IMR-90 (cell line): Measurements from ENCODE around the gene CGNL1. TPM values are rescaled to one million over a fixed set of nuclear protein-coding genes. Genes with fewer than 3 reads are reported as not detected.

Source experiments
- ATAC-seq: fragments of 200-7000 bp; cut with Tn5 transposase; 2 replicates; pipeline ENCODE4 v1.9.1; 2020; ENCODE audit warnings: low read depth, mild to moderate bottlenecking, moderate library complexity
- BruUV-seq: library from RNA; stranded (reverse); fragments of 400-500 nt; replicated peaks from 2 replicates; lab custom pipeline; 2021; lab: Mats Ljungman, UMichigan
- CTCF ChIA-PET: fragments of 300-600 bp; formaldehyde crosslinking; extraction: SDS; loops from one replicate; lab custom pipeline; 2021; ENCODE audit warnings: antibody characterized with exemption; lab: Yijun Ruan, JAX
- POLR2A ChIA-PET: fragments of 300-600 bp; sonication (Branson Sonifier 250); formaldehyde crosslinking; loops from one replicate; lab custom pipeline; 2022; ENCODE audit warnings: antibody characterized with exemption; ENCODE audit not compliant: unreplicated experiment; lab: Charles Lee
- DNase-seq: peaks from one replicate; pipeline ENCODE4 v3.0.0; 2013
- H2AFZ ChIP-seq: replicated peaks from 2 replicates; pipeline ENCODE3; 2013; ENCODE audit warnings: low read length, mild to moderate bottlenecking; ENCODE audit not compliant: poor library complexity
- H2AK5ac ChIP-seq: 2 replicates; pipeline ENCODE4 v1.6.1; 2013; ENCODE audit warnings: low read depth, low read length, inconsistent platforms
- H2AK9ac ChIP-seq: replicated peaks from 2 replicates; pipeline ENCODE3; 2013; ENCODE audit warnings: mild to moderate bottlenecking, low read depth, low read length, moderate library complexity; ENCODE audit not compliant: poor library complexity
- H2BK120ac ChIP-seq: 2 replicates; pipeline ENCODE4 v1.6.1; 2013; ENCODE audit warnings: low read depth, low read length, inconsistent platforms
- H2BK15ac ChIP-seq: 3 replicates; pipeline ENCODE4 v1.6.1; 2013; ENCODE audit warnings: low read depth, low read length, inconsistent platforms
- H2BK20ac ChIP-seq: 2 replicates; pipeline ENCODE4 v1.6.1; 2013; ENCODE audit warnings: low read depth, mild to moderate bottlenecking, inconsistent platforms, low read length, moderate library complexity
- H2BK5ac ChIP-seq: 2 replicates; pipeline ENCODE4 v1.6.1; 2013; ENCODE audit warnings: mild to moderate bottlenecking, low read depth, low read length, inconsistent platforms; ENCODE audit not compliant: poor library complexity, severe bottlenecking
- H3K14ac ChIP-seq: replicated peaks from 2 replicates; pipeline ENCODE4 v1.6.1; 2013; ENCODE audit warnings: low read depth, low read length, inconsistent platforms
- H3K18ac ChIP-seq: 2 replicates; pipeline ENCODE4 v1.6.1; 2013; ENCODE audit warnings: low read depth, low read length, control low read depth
- H3K23ac ChIP-seq: 2 replicates; pipeline ENCODE4 v1.6.1; 2013; ENCODE audit warnings: low read depth, low read length, inconsistent platforms
- H3K27ac ChIP-seq: 2 replicates; pipeline ENCODE4 v1.5.1; 2013; ENCODE audit warnings: mild to moderate bottlenecking, control low read depth, low read length; ENCODE audit not compliant: insufficient read depth
- H3K27me3 ChIP-seq: 2 replicates; pipeline ENCODE4 v1.6.1; 2013; ENCODE audit warnings: low read length; ENCODE audit not compliant: control insufficient read depth, insufficient read depth
- H3K36me3 ChIP-seq: 2 replicates; pipeline ENCODE4 v1.6.1; 2013; ENCODE audit warnings: low read length, mixed read lengths; ENCODE audit not compliant: control insufficient read depth, insufficient read depth
- H3K4ac ChIP-seq: 2 replicates; pipeline ENCODE4 v1.6.1; 2013; ENCODE audit warnings: low read depth, low read length, inconsistent platforms
- H3K4me1 ChIP-seq: 2 replicates; pipeline ENCODE4 v1.6.1; 2013; ENCODE audit warnings: low read length, mixed read lengths; ENCODE audit not compliant: control insufficient read depth, insufficient read depth
- H3K4me2 ChIP-seq: 2 replicates; pipeline ENCODE4 v1.6.1; 2013; ENCODE audit warnings: low read depth, mild to moderate bottlenecking, control low read depth, low read length, moderate library complexity
- H3K4me3 ChIP-seq: 2 replicates; pipeline ENCODE4 v1.5.1; 2013; ENCODE audit warnings: low read depth, mild to moderate bottlenecking, control low read depth, low read length, moderate library complexity; ENCODE audit not compliant: insufficient read depth
- H3K56ac ChIP-seq: 2 replicates; pipeline ENCODE4 v1.6.1; 2013; ENCODE audit warnings: low read length, inconsistent platforms; ENCODE audit not compliant: insufficient read depth; ENCODE audit errors: extremely low read depth
- H3K79me1 ChIP-seq, 2 experiments: 2 replicates each; pipeline ENCODE4 v1.6.1; 2013; ENCODE audit warnings: low read length in 2 of 2, inconsistent platforms in 1 of 2, low read depth in 1 of 2
- H3K9ac ChIP-seq: 2 replicates; pipeline ENCODE4 v1.6.1; 2013; ENCODE audit warnings: low read depth, low read length, control low read depth
- H3K9me1 ChIP-seq: 2 replicates; pipeline ENCODE4 v1.6.1; 2013; ENCODE audit warnings: low read length, inconsistent platforms; ENCODE audit not compliant: insufficient read depth
- H3K9me3 ChIP-seq: 2 replicates; pipeline ENCODE4 v1.6.1; 2013; ENCODE audit warnings: low read length; ENCODE audit not compliant: control insufficient read depth, insufficient read depth
- H4K20me1 ChIP-seq: 2 replicates; pipeline ENCODE4 v1.6.1; 2013; ENCODE audit warnings: low read length, inconsistent platforms; ENCODE audit not compliant: insufficient read depth
- H4K5ac ChIP-seq: 2 replicates; pipeline ENCODE4 v1.6.1; 2013; ENCODE audit warnings: mild to moderate bottlenecking, low read depth, low read length, control low read depth
- H4K8ac ChIP-seq, 2 experiments: 2 replicates each; pipeline ENCODE4 v1.6.1; 2013; ENCODE audit warnings: low read depth in 2 of 2, low read length in 2 of 2, control low read depth in 1 of 2, inconsistent platforms in 1 of 2
- H4K91ac ChIP-seq: 2 replicates; pipeline ENCODE4 v1.6.1; 2013; ENCODE audit warnings: low read depth, low read length, inconsistent platforms; ENCODE audit not compliant: insufficient read depth
- CHD1 ChIP-seq: IDR thresholded peaks from 2 replicates; pipeline ENCODE4 v1.6.1; 2012; ENCODE audit warnings: low read depth, low read length, improper control_type of control experiment
- FOS ChIP-seq: fragments of 150-350 bp; IDR thresholded peaks from 2 replicates; pipeline ENCODE4 v1.6.1; 2016; ENCODE audit warnings: low read depth, low read length
- POLR2A ChIP-seq: IDR thresholded peaks from 2 replicates; pipeline ENCODE4 v1.6.1; 2012; ENCODE audit warnings: mild to moderate bottlenecking, low read depth, low read length
- RAD21 ChIP-seq: IDR thresholded peaks from 2 replicates; pipeline ENCODE4 v1.6.1; 2012; ENCODE audit warnings: low read length, improper control_type of control experiment
- SMC3 ChIP-seq: fragments of 150-350 bp; IDR thresholded peaks from 2 replicates; pipeline ENCODE4 v1.6.1; 2016; ENCODE audit warnings: low read depth, mild to moderate bottlenecking, antibody characterized with exemption, low read length, moderate library complexity
- WGBS, 2 experiments: methylation state at CpG; one replicate each; pipeline versions ENCODE4 v1.1.5 to v1.1.7; 2013; ENCODE audit warnings: missing lambda C conversion rate in 2 of 2; ENCODE audit not compliant: insufficient read length in 1 of 2; ENCODE audit errors: extremely low coverage in 2 of 2; 5-methylcytosine and 5-hydroxymethylcytosine counted together
- dilution Hi-C: fragments of 300-500 bp; cut with HindIII; formaldehyde crosslinking; loops from one replicate; pipeline ENCODE4 v1.14.3; 2018; ENCODE audit warnings: low sequenced_read_pairs; ENCODE audit not compliant: unreplicated experiment
- in situ Hi-C: fragments of 300-500 bp; cut with MboI; formaldehyde crosslinking; loops from 3 replicates; pipeline ENCODE4 v1.14.3; 2019; ENCODE audit warnings: low sequenced_read_pairs, inconsistent platforms, mixed read lengths
- intact Hi-C: fragments of 100-400 bp; cut with micrococcal nuclease; formaldehyde crosslinking; loops from 2 replicates; pipeline ENCODE4 v1.10.0; 2022
- polyA plus RNA-seq, 3 experiments: library from polyadenylated mRNA; depleted of rRNA; stranded (reverse); fragments of >200 nt; gene quantifications; 2 replicates each; pipeline ENCODE4 v1.2.3, GENCODE V29; 2012; ENCODE audit warnings: low replicate concordance in 1 of 3
- total RNA-seq: library from RNA; depleted of rRNA; stranded (reverse); fragments of >200 nt; gene quantifications from 2 replicates; pipeline ENCODE4 v1.2.3, GENCODE V29; 2012
- TF ChIP-seq, protein P1 (sequence below): fragments of 150-350 bp; IDR thresholded peaks from 2 replicates; pipeline ENCODE4 v1.6.1; 2016; ENCODE audit warnings: low read depth, mild to moderate bottlenecking, low read length, moderate library complexity, borderline replicate concordance
- TF ChIP-seq, protein P2 (sequence below): fragments of 150-350 bp; IDR thresholded peaks from 2 replicates; pipeline ENCODE4 v1.6.1; 2017; ENCODE audit warnings: mild to moderate bottlenecking, antibody characterized with exemption, low read length, low read depth

Gene CGNL1
- total and polyA plus RNA-seq, 2 of the 4 experiments (the other 2 are of a cell fraction) = 0.07 to 0.18 TPM

DNA sequence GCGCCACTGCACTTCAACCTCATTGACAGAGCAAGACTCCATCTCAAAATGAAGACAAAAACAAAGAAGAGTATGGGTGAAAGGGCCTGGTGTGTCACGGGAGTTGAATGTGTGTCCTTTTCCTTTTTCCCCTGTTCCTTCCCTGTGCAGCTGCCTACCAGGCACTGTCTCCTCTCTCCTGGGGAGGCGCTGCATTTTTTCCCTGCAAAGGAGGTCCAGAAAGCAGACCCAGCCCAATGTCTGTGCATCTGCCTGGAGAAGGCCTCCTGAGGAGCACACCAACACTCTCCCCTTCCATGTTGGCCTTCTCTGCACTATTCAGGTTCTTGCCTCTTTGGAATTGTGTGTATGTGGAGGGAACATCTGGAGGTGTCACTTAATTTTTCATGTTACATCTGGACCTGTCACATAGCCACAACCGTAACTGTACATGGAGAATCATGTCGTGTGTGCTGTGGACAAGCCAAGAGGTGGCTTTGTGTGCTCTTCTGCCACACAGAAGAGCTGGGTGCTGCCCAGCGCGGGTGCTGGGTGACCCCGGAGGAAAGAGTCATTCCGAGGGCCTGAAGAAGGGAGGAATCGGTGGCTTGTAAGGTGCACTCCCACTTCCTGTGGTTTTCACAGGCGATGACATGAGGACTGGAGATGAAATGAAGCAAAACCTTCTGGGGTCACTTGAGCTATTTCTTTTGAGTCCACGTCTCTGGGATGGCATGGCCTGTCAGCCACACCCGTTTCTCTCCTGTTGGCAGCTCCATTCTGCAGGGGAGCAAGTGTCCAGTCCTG, 46.5 kb upstream of the CGNL1 start:
- Histone ChIP-seq H3K9me1 (peaks cover 12% of the 10 kb centered on the region), H3K4ac (peak overlapping the region; percentile 33), H3K4me1 (peaks cover 7% of the 10 kb centered on the region), H2BK5ac (no peak overlapping the region), H3K9ac (no peak overlapping the region), H3K79me1 (no peaks in the 10 kb centered on the region), H3K27ac (no peak overlapping the region), H4K20me1 (no peaks in the 10 kb centered on the region), H2BK20ac (peak overlapping the region; percentile 57; the same call in 1 of the 2 replicates), H2BK15ac (peak overlapping the region; percentile 60; the same call in 2 of the 3 replicates), H3K4me3 (no peak overlapping the region), H3K9me3 (no peaks in the 10 kb centered on the region), H4K91ac (peak overlapping the region; percentile 41; the same call in 1 of the 2 replicates), H2AFZ (no peak overlapping the region), H4K5ac (no peak overlapping the region), H2AK9ac (peak overlapping the region; percentile 8), H3K56ac (no peak overlapping the region), H3K18ac (no peak overlapping the region), H3K4me2 (no peak overlapping the region), H3K27me3 (no peaks in the 10 kb centered on the region), H3K23ac (no peak overlapping the region), H3K14ac (peak overlapping the region; percentile 57; the same call in 1 of the 2 replicates), H2BK120ac (peak overlapping the region; percentile 35), H2AK5ac (peak overlapping the region; percentile 66), H4K8ac (no peak overlapping the region), H3K36me3 (no peaks in the 10 kb centered on the region)
- DNase-seq (no peak), ATAC-seq (no peak)
- intact Hi-C loops (loop anchor here (5.0 kb wide), 2 partner anchors 107 to 177 kb away; no protein-coding TSS in a partner anchor), dilution Hi-C loops (loop anchor here (25.0 kb wide), 1 partner anchor 208 kb away; no protein-coding TSS in a partner anchor), in situ Hi-C loops (no loop called here)
- BruUV-seq = no TSS peak
- TF ChIP-seq POLR2A (no peak), CHD1 (no peak), SMC3 (no peak), FOS (no peak), RAD21 (no peak)
- TF ChIP-seq, protein P1, sequence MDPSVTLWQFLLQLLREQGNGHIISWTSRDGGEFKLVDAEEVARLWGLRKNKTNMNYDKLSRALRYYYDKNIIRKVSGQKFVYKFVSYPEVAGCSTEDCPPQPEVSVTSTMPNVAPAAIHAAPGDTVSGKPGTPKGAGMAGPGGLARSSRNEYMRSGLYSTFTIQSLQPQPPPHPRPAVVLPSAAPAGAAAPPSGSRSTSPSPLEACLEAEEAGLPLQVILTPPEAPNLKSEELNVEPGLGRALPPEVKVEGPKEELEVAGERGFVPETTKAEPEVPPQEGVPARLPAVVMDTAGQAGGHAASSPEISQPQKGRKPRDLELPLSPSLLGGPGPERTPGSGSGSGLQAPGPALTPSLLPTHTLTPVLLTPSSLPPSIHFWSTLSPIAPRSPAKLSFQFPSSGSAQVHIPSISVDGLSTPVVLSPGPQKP = no peak
- TF ChIP-seq, protein P2, sequence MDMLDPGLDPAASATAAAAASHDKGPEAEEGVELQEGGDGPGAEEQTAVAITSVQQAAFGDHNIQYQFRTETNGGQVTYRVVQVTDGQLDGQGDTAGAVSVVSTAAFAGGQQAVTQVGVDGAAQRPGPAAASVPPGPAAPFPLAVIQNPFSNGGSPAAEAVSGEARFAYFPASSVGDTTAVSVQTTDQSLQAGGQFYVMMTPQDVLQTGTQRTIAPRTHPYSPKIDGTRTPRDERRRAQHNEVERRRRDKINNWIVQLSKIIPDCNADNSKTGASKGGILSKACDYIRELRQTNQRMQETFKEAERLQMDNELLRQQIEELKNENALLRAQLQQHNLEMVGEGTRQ = no peak
- CTCF ChIA-PET = no interaction called here
- POLR2A ChIA-PET = no interaction called here
- WGBS, 2 experiments = 86% methylated on average over 5 of the region's 13 CpGs; no CpG with 5 or more reads in 1 of the 2 experiments
